ENCODE results near the gene RIOK1.
"Not testable (repeated sequence)": the region's sequence is repeated elsewhere in the genome, so short reads cannot be mapped to it uniquely, and the experiment has no call there.

The RIOK1 gene

GRCh38 chr6:7389451-7390225 lies at the start of gene RIOK1, which contains the start of gene CAGE1:
Gene RIOK1 (plus strand): TSS chr6:7389808. CDS start chr6:7390003, 195 bp downstream.
Gene CAGE1 (minus strand): TSS chr6:7389742. CDS start chr6:7387173, 2,569 bp downstream.
- H3K27ac ChIP-seq = peak within 1 kb of the TSS; percentile 90 to 91
- DNase-seq (ENCODE audit: low spot score) = peak; percentile 97
- H3K4me3 ChIP-seq = peak within 1 kb of the TSS; percentile 80
- TF ChIP-seq CTCF (IDR thresholded peaks at IDR 0.05) = no peak

GRCh38 chr6:7341271-7341670 lies 48.3 kb upstream of the RIOK1 start:
- Histone ChIP-seq H3K27ac (no peak overlapping the region), H3K4me3 (no peak overlapping the region)
- DNase-seq (ENCODE audit: low spot score) = no peak
- no peak for TF ChIP-seq CTCF (IDR thresholded peaks at IDR 0.05)

- no peak for DNase-seq (ENCODE audit: low spot score)
- Histone ChIP-seq H3K27ac (no peak overlapping the region), H3K4me3 (no peak overlapping the region)
- no peak for TF ChIP-seq CTCF (IDR thresholded peaks at IDR 0.05)
These were observed 47.4 kb upstream of the RIOK1 start for GRCh38 chr6:7341989-7342742.

GRCh38 chr6:7343546-7344475 lies 45.8 kb upstream of the RIOK1 start:
- Histone ChIP-seq H3K27ac (no peak overlapping the region), H3K4me3 (no peak overlapping the region)
- TF ChIP-seq CTCF (IDR thresholded peaks at IDR 0.05) = no peak
- no peak for DNase-seq (ENCODE audit: low spot score)

- not testable (repeated sequence) for DNase-seq (ENCODE audit: low spot score); H3K4me3 ChIP-seq; H3K27ac ChIP-seq
These were observed 44.7 kb upstream of the RIOK1 start for GRCh38 chr6:7344773-7345450.

GRCh38 chr6:7347551-7347997 lies 42.0 kb upstream of the RIOK1 start:
- not testable (repeated sequence) for DNase-seq (ENCODE audit: low spot score); H3K4me3 ChIP-seq; H3K27ac ChIP-seq

- not testable (repeated sequence) for DNase-seq (ENCODE audit: low spot score); H3K27ac ChIP-seq; H3K4me3 ChIP-seq
These were observed 39.0 kb upstream of the RIOK1 start for GRCh38 chr6:7350591-7350990.

GRCh38 chr6:7351916-7352315 lies 37.7 kb upstream of the RIOK1 start:
- not testable (repeated sequence) for DNase-seq (ENCODE audit: low spot score); H3K4me3 ChIP-seq

More at GRCh38 chr6:7351916-7352315, 37.7 kb upstream of the RIOK1 start:
- not testable (repeated sequence) for H3K27ac ChIP-seq
